ENCODE results near the gene PTPRK.

Gene PTPRK

DNA sequence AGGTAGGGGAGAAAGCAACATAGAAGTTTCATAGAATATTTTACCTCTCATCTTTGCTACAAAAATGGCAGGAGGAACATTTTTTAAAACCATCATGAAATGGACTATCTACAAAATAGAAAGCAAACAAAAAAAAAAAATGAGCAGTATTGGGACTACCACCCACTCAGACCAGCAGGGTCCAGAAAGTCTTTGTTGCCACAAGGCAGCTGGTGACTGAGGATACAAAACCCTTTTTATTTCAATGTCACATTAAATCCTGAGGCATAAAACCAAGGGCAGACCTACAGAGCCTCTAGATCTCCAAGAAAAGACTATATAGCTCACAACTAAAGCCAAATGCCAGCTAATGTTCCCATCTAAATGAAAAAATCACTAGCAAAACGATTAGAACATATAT is 282.2 kb downstream of the PTPRK start:
- Histone ChIP-seq H3K4me1 (ENCODE audit: insufficient read depth, low read length, severe bottlenecking) (no peaks in the 10 kb centered on the region), H3K9ac (ENCODE audit: low read length) (no peak overlapping the region), H3K79me2 (ENCODE audit: insufficient read depth, low read length) (no peaks in the 10 kb centered on the region), H3K36me3 (ENCODE audit: insufficient read depth, low read length) (no peaks in the 10 kb centered on the region), H4K20me1 (ENCODE audit: insufficient read depth, low read length) (no peaks in the 10 kb centered on the region), H3K27ac (ENCODE audit: low read depth, low read length, poor library complexity, severe bottlenecking) (no peak overlapping the region), H3K9me2 (ENCODE audit: low read depth, low read length) (no peaks in the 10 kb centered on the region), H3K27me3 (ENCODE audit: insufficient read depth, low read length) (no peaks in the 10 kb centered on the region), H3K4me2 (ENCODE audit: low read length) (no peak overlapping the region), H3K4me3 (ENCODE audit: low read depth, low read length, poor library complexity, severe bottlenecking) (no peak overlapping the region), H2AFZ (ENCODE audit: low read length) (no peak overlapping the region), H3F3A (ENCODE audit: insufficient read depth, low read length) (no peaks in the 10 kb centered on the region), H3K9me3 (ENCODE audit: low read length) (no peaks in the 10 kb centered on the region)
- TF ChIP-seq, protein P1, sequence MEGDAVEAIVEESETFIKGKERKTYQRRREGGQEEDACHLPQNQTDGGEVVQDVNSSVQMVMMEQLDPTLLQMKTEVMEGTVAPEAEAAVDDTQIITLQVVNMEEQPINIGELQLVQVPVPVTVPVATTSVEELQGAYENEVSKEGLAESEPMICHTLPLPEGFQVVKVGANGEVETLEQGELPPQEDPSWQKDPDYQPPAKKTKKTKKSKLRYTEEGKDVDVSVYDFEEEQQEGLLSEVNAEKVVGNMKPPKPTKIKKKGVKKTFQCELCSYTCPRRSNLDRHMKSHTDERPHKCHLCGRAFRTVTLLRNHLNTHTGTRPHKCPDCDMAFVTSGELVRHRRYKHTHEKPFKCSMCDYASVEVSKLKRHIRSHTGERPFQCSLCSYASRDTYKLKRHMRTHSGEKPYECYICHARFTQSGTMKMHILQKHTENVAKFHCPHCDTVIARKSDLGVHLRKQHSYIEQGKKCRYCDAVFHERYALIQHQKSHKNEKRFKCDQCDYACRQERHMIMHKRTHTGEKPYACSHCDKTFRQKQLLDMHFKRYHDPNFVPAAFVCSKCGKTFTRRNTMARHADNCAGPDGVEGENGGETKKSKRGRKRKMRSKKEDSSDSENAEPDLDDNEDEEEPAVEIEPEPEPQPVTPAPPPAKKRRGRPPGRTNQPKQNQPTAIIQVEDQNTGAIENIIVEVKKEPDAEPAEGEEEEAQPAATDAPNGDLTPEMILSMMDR (IDR thresholded peaks at IDR 0.05; ENCODE audit: low read length) = no peak
- TF ChIP-seq EZH2 (IDR thresholded peaks at IDR 0.05; ENCODE audit: borderline replicate concordance, low read length) = no peak

DNA sequence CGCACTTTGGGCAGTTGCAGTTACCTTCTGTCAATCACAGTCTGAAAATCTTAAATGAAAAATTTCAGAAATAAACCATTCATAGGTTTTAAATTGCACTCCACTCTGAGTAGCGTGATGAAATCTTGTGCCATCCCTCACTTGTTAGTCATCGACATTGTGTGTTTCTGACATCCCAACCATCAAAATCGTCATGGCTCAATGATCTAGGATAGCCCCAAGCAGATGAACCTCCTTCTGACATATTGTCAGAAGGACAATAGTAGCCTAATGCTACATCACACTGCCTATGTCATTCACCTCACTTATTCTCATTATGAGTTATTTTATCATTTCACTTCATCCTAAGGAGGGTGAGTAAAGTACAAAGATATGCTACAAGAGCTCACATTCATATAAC is 284.8 kb downstream of the PTPRK start:
- Histone ChIP-seq H3K9me3 (ENCODE audit: low read length) (no peaks in the 10 kb centered on the region), H4K20me1 (ENCODE audit: insufficient read depth, low read length) (no peaks in the 10 kb centered on the region), H3F3A (ENCODE audit: insufficient read depth, low read length) (no peaks in the 10 kb centered on the region), H3K4me3 (ENCODE audit: low read depth, low read length, poor library complexity, severe bottlenecking) (no peak overlapping the region), H2AFZ (ENCODE audit: low read length) (no peak overlapping the region), H3K27ac (ENCODE audit: low read depth, low read length, poor library complexity, severe bottlenecking) (no peak overlapping the region), H3K36me3 (ENCODE audit: insufficient read depth, low read length) (no peaks in the 10 kb centered on the region), H3K9me2 (ENCODE audit: low read depth, low read length) (no peaks in the 10 kb centered on the region), H3K9ac (ENCODE audit: low read length) (no peak overlapping the region), H3K4me1 (ENCODE audit: insufficient read depth, low read length, severe bottlenecking) (no peaks in the 10 kb centered on the region), H3K79me2 (ENCODE audit: insufficient read depth, low read length) (no peaks in the 10 kb centered on the region), H3K27me3 (ENCODE audit: insufficient read depth, low read length) (no peaks in the 10 kb centered on the region), H3K4me2 (ENCODE audit: low read length) (no peak overlapping the region)
- TF ChIP-seq EZH2 (IDR thresholded peaks at IDR 0.05; ENCODE audit: borderline replicate concordance, low read length) = no peak
- TF ChIP-seq, protein P1 (IDR thresholded peaks at IDR 0.05; ENCODE audit: low read length) = no peak

DNA sequence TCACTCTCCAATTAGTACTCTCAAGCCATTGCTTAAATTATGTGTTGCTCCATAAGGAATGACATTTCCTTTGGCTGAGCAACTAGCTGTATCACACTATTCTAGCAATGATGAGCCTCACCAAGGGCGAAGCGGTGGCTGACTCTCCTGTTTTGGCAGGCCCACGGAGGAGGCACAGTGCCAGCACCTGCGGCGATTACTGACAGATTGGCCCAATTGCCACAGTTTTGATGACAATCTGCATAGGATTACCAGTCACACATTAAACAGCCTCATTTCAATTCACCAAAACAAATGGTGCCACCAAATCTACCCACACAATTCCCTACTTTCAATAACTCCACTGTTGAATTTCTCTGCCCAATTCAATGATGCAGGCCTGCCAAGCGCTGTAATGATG is 286.9 kb downstream of the PTPRK start:
- no peaks in the 10 kb centered on the region for H3F3A ChIP-seq (ENCODE audit: insufficient read depth, low read length)

More for the DNA sequence above, 286.9 kb downstream of the PTPRK start:
- no peak overlapping the region for H2AFZ ChIP-seq (ENCODE audit: low read length)
- no peaks in the 10 kb centered on the region for H3K9me3 ChIP-seq (ENCODE audit: low read length)
- no peaks in the 10 kb centered on the region for H3K36me3 ChIP-seq (ENCODE audit: insufficient read depth, low read length)
- H4K20me1 ChIP-seq (ENCODE audit: insufficient read depth, low read length) = no peaks in the 10 kb centered on the region
- TF ChIP-seq EZH2 (IDR thresholded peaks at IDR 0.05; ENCODE audit: borderline replicate concordance, low read length) = no peak
- TF ChIP-seq, protein P1 (IDR thresholded peaks at IDR 0.05; ENCODE audit: low read length) = no peak
- H3K27me3 ChIP-seq (ENCODE audit: insufficient read depth, low read length) = no peaks in the 10 kb centered on the region
- no peaks in the 10 kb centered on the region for H3K79me2 ChIP-seq (ENCODE audit: insufficient read depth, low read length)
- H3K4me3 ChIP-seq (ENCODE audit: low read depth, low read length, poor library complexity, severe bottlenecking) = no peak overlapping the region
- H3K4me1 ChIP-seq (ENCODE audit: insufficient read depth, low read length, severe bottlenecking) = no peaks in the 10 kb centered on the region
- H3K9ac ChIP-seq (ENCODE audit: low read length) = no peak overlapping the region
- no peak overlapping the region for H3K4me2 ChIP-seq (ENCODE audit: low read length)
- H3K27ac ChIP-seq (ENCODE audit: low read depth, low read length, poor library complexity, severe bottlenecking) = no peak overlapping the region
- no peaks in the 10 kb centered on the region for H3K9me2 ChIP-seq (ENCODE audit: low read depth, low read length)
